HG02870 (cell line): ENCODE results near the gene SPRED2.
"Not testable (repeated sequence)": the region's sequence is repeated elsewhere in the genome, so short reads cannot be mapped to it uniquely, and the experiment has no call there.

ENCODE experiments used
- ATAC-seq: cut with Tn5 transposase; IDR thresholded peaks from one replicate; pipeline ENCODE4 v1.9.1; 2021; ENCODE audit warnings: mild to moderate bottlenecking, moderate library complexity; ENCODE audit not compliant: unreplicated experiment

The SPRED2 gene

DNA sequence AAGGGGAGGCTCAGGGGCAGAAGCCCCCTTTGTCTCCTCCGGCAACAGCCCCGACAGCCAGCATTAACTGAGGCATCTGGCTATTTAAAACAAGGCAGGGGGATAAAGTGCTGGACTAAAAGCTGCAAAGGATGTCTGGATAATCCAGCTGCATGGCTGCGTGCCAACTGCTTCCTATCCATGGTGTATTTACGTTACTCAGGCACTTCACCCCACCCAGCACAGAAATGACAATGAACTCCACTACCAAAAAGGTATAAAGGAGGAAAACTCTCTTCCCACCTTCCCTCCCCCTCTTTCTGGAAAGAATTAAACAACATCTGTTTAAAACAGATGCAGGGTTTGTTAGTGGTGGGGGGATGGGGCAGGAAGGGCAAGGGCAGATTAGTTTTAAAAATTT lies 82.5 kb downstream of the SPRED2 start:
- no peak for ATAC-seq

DNA sequence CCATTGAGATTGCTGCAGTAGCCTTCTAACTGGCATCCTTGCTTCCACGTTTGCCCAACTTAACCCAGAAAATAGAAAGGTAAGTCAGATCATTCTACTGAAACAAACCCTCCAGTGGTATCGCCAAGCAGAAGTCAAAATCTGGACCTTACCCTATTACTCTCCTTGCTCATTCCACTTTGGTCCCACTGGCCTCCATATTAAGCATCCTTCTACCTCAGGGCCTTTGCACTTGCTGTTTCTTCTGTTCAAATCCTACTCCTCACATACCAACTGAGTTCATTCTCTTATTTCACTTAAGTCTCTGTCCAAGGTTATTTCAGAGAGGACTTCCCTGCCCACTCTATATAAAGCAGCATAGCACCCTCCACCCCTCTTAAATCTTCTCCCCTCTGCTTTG lies 84.5 kb downstream of the SPRED2 start:
- ATAC-seq = no peak

DNA sequence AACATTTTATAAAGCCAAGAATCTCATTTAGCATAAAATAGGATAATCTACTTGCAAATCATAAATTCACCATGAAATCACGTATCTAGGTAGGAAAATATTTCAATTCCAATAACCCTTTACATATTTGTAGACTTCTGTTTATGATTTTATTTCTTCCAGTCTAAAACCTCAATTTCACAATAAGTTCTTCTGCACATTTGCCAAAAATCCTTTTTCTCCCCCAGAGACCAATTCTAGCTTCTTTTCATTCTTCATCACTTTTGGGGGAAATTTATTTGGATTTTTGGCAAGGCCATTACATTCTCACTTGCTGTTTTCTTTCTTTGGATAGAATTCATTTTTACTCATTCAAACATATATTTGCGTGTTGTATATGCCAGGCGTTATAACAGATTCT lies 86.8 kb downstream of the SPRED2 start:
- ATAC-seq = no peak

- ATAC-seq = no peak
Observed at GRCh38 chr2:65344689-65345088, 87.7 kb downstream of the SPRED2 start.

DNA sequence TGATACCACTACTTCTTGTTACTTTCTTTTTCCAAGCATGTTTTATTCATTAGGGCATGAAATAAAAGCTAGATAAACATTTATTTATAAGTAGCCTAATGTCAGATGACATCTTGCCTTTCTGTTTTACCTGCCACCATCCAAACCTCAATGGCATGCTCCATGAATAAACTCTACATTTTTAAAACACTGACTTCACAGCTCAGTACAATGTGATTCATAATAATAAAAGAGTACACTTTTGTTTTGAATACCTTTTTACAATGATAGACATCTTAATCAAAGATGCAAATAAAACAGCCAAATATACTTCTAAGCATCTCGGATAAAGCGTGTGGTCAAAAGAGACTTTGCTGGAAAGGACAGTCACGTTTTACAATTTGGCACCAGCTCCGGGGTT lies 88.2 kb downstream of the SPRED2 start:
- ATAC-seq = no peak

GRCh38 chr2:65343386-65343785 lies 89.0 kb downstream of the SPRED2 start:
- no peak for ATAC-seq

DNA sequence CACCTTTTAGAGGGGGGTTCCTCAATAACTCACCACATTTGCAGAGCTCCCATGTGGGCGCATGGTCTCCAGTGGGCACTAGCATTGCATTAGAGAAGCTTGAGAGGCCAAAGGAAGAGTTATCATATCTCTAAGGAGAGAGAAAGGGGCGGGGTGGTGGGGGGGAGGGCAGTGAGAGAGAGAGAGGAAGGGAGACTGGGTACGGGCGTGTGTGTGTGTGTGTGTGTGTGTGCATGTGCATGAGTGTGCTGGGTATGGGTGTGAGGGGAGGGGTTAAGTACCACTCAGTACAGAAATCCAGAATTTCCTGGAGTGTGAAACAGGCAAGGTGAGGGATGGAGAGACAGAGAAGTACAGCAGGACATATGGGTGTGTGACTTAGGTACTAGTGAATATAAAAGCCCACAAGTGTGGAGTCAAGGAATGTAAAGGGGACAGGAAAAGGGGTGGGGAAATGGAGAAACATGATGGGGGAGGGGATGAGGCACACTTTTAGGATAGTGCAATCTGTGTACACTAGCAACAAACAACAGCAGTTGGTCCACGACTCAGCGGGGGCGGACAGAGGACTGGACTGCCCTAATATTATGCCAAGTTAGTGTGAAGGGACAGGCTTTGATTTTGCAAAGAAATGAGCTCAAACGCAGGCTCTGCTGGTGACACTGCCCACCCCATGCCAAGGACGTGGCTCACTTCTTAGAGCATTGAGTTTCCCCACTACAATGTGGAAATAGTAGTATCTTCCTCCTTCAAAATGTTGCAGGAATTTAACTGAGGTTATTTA lies 91.3 kb downstream of the SPRED2 start:
- ATAC-seq = no peak

- no peak for ATAC-seq
Observed at GRCh38 chr2:65339648-65340047, 92.8 kb downstream of the SPRED2 start.

DNA sequence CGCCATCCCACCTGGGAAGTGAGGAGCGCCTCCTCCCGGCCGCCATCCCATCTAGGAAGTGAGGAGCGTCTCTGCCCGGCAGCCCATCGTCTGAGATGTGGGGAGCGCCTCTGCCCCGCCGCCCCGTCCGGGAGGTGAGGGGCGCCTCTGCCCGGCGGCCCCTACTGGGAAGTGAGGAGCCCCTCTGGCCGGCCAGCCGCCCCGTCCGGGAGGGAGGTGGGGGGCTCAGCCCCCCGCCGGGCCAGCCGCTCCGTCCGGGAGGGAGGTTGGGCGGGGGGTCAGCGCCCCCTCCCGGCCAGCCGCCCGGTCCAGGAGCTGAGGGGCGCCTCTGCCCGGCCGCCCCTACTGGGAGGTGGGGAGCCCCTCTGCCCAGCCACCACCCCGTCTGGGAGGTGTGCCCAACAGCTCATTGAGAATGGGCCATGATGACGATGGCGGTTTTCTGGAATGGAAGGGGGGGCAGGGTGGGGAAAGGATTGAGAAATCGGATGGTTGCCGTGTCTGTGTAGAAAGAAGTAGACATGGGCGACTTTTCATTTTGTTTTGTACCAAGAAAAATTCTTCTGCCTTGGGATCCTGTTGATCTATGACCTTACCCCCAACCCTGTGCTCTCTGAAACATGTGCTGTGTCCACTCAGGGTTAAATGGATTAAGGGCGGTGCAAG lies 93.4 kb downstream of the SPRED2 start:
- not testable (repeated sequence) for ATAC-seq

- not testable (repeated sequence) for ATAC-seq
Observed at GRCh38 chr2:65337915-65338314, 94.5 kb downstream of the SPRED2 start.

DNA sequence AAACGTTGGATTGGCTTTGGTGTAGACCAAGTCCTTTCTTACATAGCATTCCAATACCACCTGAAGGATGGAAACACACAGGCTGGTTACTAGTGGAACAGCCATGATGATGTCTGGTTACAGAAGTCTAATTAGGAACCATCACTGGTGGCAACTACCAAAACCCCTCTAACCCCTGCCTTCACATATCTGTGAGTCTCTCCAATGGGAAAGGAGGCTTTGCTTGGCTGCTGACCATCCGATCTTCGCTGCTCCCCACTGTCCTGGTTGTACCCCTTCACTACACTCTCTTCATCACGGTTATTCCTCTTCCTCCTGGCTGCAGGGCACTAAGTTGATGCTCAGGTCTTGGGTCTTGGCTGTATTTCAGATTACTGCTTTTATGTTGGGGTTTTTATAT lies 97.7 kb downstream of the SPRED2 start:
- no peak for ATAC-seq

GRCh38 chr2:65331336-65332025 lies 100.9 kb downstream of the SPRED2 start:
- no peak for ATAC-seq

GRCh38 chr2:65329525-65329924 lies 102.9 kb downstream of the SPRED2 start:
- no peak for ATAC-seq

GRCh38 chr2:65326276-65326675 lies 106.1 kb downstream of the SPRED2 start:
- no peak for ATAC-seq

DNA sequence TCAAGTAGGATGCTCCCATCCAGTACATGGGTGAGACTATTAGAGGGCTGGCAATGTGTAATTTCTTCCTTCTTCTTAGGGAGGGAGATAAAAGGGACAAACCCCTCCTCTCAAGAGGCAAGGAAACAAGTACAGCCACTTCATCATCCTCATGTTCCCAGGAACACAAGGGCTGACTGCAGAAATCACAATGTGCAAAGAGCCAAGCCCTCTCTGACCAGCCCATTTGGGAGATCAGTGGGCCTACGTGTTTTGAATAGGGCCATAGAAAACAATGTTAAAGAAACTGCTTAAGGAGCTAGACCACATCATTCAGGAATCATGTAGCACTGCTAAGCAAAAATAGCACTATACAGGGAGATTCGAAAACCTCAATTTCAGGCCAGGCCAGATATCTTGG lies 107.3 kb downstream of the SPRED2 start:
- ATAC-seq = no peak

GRCh38 chr2:65320946-65321345 lies 111.5 kb downstream of the SPRED2 start:
- ATAC-seq = no peak

DNA sequence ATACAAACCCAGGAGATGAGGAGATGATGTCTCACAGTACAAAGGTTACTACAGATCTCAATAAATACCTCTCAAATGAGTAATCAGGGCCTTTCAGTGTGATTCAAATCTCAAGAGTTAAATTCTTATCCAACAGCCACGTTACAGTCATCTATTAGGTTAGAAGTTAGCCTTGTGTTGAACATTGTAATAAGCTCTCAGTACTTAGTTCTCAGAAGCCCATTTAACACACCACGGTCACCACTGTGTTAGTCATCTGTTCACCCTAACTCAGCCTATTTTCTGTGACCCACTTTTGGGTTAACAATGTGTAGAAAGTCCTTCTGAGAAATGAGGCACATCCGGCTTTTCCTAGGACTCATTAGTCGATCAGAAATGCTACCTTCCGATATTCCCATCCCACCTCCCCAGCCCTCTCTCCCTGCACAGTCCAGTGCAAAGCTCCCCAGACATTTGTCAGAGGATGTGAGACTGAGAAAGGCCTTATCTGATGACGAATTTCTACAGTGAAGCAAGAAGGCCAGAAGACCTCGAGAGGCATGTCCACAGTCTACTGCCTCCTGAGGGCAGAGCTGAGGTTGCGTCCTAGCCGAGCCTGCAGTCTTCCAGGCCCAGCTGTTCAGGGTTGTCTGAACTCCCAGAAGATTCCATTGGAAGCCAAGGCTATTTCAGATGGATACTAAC lies 112.2 kb downstream of the SPRED2 start:
- peak; percentile 80 for ATAC-seq

DNA sequence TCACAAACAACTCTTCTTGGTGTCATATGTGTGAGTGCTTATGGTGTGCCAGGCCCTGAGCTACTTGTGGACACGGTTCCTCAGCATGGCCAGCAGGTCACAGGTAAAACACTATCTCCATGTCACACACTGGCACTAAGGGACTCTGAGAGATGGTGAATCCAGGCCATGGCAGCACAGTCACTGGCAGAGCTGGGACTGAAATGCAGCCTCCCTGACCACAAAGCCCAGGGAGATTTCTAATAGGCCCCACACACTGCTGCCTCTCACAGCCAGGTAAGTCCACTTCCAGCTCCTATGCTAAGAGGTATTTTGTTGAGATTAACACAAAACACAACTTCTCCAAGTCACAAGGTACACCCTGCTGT lies 112.7 kb downstream of the SPRED2 start:
- no peak for ATAC-seq

- no peak for ATAC-seq
Observed at GRCh38 chr2:65319072-65319673, 113.2 kb downstream of the SPRED2 start.

DNA sequence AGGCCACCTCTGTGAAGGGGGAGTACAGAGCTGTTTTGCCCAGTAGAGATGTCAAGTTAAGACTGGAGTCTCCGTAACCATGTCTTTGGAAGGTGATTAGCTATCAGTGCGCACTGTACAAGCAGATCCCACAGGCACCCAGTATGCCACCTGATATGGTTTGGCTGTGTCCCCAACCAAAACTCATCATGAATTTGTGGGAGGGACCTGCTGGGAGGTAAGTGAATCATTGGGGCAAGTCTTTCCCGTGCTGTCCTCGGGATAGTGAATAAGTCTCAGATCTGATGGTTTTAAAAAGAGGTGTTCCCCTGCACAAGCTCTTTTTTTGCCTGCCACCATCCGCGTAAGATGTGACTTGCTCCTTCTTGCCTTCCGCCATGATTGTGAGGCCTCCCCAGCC lies 114.6 kb downstream of the SPRED2 start:
- ATAC-seq = no peak

DNA sequence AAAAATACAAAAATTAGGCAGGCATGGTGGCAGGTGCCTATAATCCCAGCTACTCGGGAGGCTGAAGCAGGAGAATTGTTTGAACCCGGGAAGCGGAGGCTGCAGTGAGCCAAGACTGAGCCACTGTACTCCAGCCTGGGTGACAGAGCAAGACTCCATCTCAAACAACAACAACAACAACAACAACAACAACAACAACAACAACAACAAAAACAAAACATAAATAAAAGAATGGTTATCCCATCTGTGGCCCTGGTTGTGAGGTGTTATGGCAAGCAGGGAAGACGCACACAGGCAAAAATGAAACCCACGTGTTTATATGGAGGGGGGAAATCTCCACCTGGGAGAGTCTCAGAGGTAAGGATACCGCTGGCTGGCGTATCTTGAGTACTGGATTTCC lies 115.0 kb downstream of the SPRED2 start:
- ATAC-seq = not testable (repeated sequence)
